Ascending aorta (tissue), 2 donors: ENCODE measurements around the gene CTBP1. TPM values are rescaled to one million over a fixed set of nuclear protein-coding genes. Genes with fewer than 3 reads are reported as not detected.

Experiments used
- DNase-seq, 2 donors: peaks; one replicate each; pipeline ENCODE4 v3.0.0-alpha.2; 2019; ENCODE audit warnings: low spot score in 2 of 2
- H3K27ac ChIP-seq, 2 donors: fragments of 200-600 bp; sonication (generic); one replicate each; pipeline ENCODE4 v1.5.1; 2016 to 2017; ENCODE audit warnings: mild to moderate bottlenecking in 1 of 2
- H3K27me3 ChIP-seq: fragments of 200-600 bp; sonication (generic); one replicate; pipeline ENCODE4 v1.5.1; 2017
- H3K36me3 ChIP-seq, 2 donors: fragments of 200-600 bp; sonication (generic); one replicate each; pipeline ENCODE4 v1.5.1; 2016
- H3K4me1 ChIP-seq, 2 donors: fragments of 200-600 bp; sonication (generic); one replicate each; pipeline ENCODE4 v1.5.1; 2016 to 2017; ENCODE audit warnings: mild to moderate bottlenecking in 1 of 2
- H3K4me3 ChIP-seq, 2 donors: fragments of 200-600 bp; sonication (generic); one replicate each; pipeline ENCODE4 v1.5.1; 2016 to 2017; ENCODE audit warnings: mild to moderate bottlenecking in 1 of 2
- H3K9me3 ChIP-seq, 2 donors: fragments of 200-600 bp; sonication (generic); one replicate each; pipeline ENCODE4 v1.5.1; 2016
- CTCF ChIP-seq, 3 experiments: fragments of 200-600 bp in 2 of 3; fragments of 450-650 bp in 1 of 3; sonication (generic) in 2 of 3; IDR thresholded peaks; one replicate each; pipeline ENCODE4 v1.5.1; 2016 to 2019; ENCODE audit warnings: antibody characterized with exemption in 3 of 3, mild to moderate bottlenecking in 1 of 3, moderate library complexity in 1 of 3
- intact Hi-C: fragments of 100-400 bp; cut with DNase I; formaldehyde crosslinking; loops from one replicate; pipeline ENCODE4 v1.15.1; 2023
- total RNA-seq: library from RNA; depleted of rRNA; stranded (reverse); fragments of >200 nt; gene quantifications from one replicate; pipeline ENCODE4 v1.1.0, GENCODE V29; 2016

CTBP1 gene
- total RNA-seq, 1 donor from 2014 or later: 273 TPM

DNA sequence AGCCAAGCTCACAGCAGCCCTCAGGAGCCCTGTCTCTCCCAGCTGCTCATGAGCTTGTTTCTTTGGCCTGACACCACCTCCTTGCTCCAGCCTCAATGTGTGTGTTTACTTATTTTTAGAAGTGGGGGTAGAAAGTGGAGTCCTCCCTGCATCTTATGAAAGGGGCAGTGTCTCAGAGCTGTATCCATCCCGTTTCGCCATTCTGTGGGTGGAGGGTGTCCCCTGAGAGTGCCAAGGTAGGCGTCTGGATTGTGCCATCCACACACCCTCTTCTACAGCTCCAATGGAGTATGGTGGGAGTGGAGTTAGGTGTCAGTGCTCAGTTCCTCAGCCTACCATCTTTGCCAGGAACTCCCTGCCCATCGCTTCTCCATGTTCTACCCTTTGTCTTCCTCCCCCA lies 84.9 kb downstream of the CTBP1 start:
- Histone ChIP-seq H3K4me3 (no peak overlapping the region), H3K4me1 (peaks cover 0 to 10% of the 10 kb centered on the region in 2 donors), H3K36me3 (no peaks in the 10 kb centered on the region), H3K27ac (no peak overlapping the region), H3K27me3 (no peaks in the 10 kb centered on the region), H3K9me3 (no peaks in the 10 kb centered on the region)
- no peak for DNase-seq
- intact Hi-C loops: no loop called here
- no peak for TF ChIP-seq CTCF (IDR thresholded peaks at IDR 0.05)

Other genes with a start within 250 kb of the CTBP1 start
- gene FGFRL1, start 237.5 kb downstream of the CTBP1 start, total RNA-seq: 79.1 TPM
- gene RNF212, start 135.6 kb downstream of the CTBP1 start, total RNA-seq: not detected
- gene SPON2, start 76.5 kb downstream of the CTBP1 start, total RNA-seq: 14.0 TPM
- gene MAEA, start 40.8 kb upstream of the CTBP1 start, total RNA-seq: 56.3 TPM
- gene UVSSA, start 98.1 kb upstream of the CTBP1 start, total RNA-seq: 56.9 TPM
- gene NKX1-1, start 157.3 kb upstream of the CTBP1 start, total RNA-seq: not detected